Measurements from ENCODE around the gene GAS6.

GAS6 gene

GRCh38 chr13:113816254-113816929 lies 47.5 kb downstream of the GAS6 start:
- Mint-ChIP-seq H3K27ac (peak overlapping the region; percentile 88), H3K9me3 (no peaks in the 10 kb centered on the region), H3K27me3 (no peaks in the 10 kb centered on the region), H3K4me1 (peaks cover 22% of the 10 kb centered on the region), H3K4me3 (peak overlapping the region; percentile 97), H3K36me3 (peaks cover 11% of the 10 kb centered on the region)
- DNase-seq (ENCODE audit: low spot score in 2 of 2) (no peak), ATAC-seq (ENCODE audit: low read depth) (no peak)

- Mint-ChIP-seq H3K36me3 (peaks cover 7% of the 10 kb centered on the region), H3K27me3 (no peaks in the 10 kb centered on the region)
- peak; percentile 50 to 65 for DNase-seq (ENCODE audit: low spot score in 2 of 2)
Measured at GRCh38 chr13:113815151-113816058, 48.5 kb downstream of the GAS6 start.

GRCh38 chr13:113814435-113814821 lies 49.4 kb downstream of the GAS6 start:
- ATAC-seq (ENCODE audit: low read depth) (no peak), DNase-seq (ENCODE audit: low spot score in 2 of 2) (no peak)
- H3K4me3 Mint-ChIP-seq, result no peak overlapping the region
- no peaks in the 10 kb centered on the region for H3K9me3 Mint-ChIP-seq
- H3K36me3 Mint-ChIP-seq, result peaks cover 7% of the 10 kb centered on the region
- no peaks in the 10 kb centered on the region for H3K27me3 Mint-ChIP-seq
- H3K27ac Mint-ChIP-seq, result no peak overlapping the region
- H3K4me1 Mint-ChIP-seq, result peaks cover 22% of the 10 kb centered on the region

More at GRCh38 chr13:113815151-113816058, 48.5 kb downstream of the GAS6 start:
- no peaks in the 10 kb centered on the region for H3K9me3 Mint-ChIP-seq
- peak; percentile 76 for ATAC-seq (ENCODE audit: low read depth)
- H3K4me3 Mint-ChIP-seq, result peak overlapping the region; percentile 97
- H3K27ac Mint-ChIP-seq, result peak overlapping the region; percentile 88
- peaks cover 22% of the 10 kb centered on the region for H3K4me1 Mint-ChIP-seq

- H3K36me3 Mint-ChIP-seq, result peaks cover 7% of the 10 kb centered on the region
- no peaks in the 10 kb centered on the region for H3K27me3 Mint-ChIP-seq
- DNase-seq (ENCODE audit: low spot score in 2 of 2) (no peak), ATAC-seq (ENCODE audit: low read depth) (no peak)
- peaks cover 22% of the 10 kb centered on the region for H3K4me1 Mint-ChIP-seq
- H3K4me3 Mint-ChIP-seq, result no peak overlapping the region
- H3K27ac Mint-ChIP-seq, result no peak overlapping the region
- no peaks in the 10 kb centered on the region for H3K9me3 Mint-ChIP-seq
Measured at GRCh38 chr13:113813749-113814434, 50.0 kb downstream of the GAS6 start.

GRCh38 chr13:113813070-113813748 lies 50.7 kb downstream of the GAS6 start:
- H3K36me3 Mint-ChIP-seq, result peaks cover 7% of the 10 kb centered on the region
- H3K27ac Mint-ChIP-seq, result no peak overlapping the region
- ATAC-seq (ENCODE audit: low read depth), result no peak
- H3K4me3 Mint-ChIP-seq, result no peak overlapping the region
- H3K4me1 Mint-ChIP-seq, result peaks cover 22% of the 10 kb centered on the region
- H3K9me3 Mint-ChIP-seq, result peaks cover 4% of the 10 kb centered on the region
- H3K27me3 Mint-ChIP-seq, result no peaks in the 10 kb centered on the region
- no peak for DNase-seq (ENCODE audit: low spot score in 2 of 2)

GRCh38 chr13:113812178-113813040 lies 51.5 kb downstream of the GAS6 start:
- ATAC-seq (ENCODE audit: low read depth), result no peak
- peaks cover 5% of the 10 kb centered on the region for H3K36me3 Mint-ChIP-seq
- no peak overlapping the region for H3K27ac Mint-ChIP-seq
- peaks cover 7% of the 10 kb centered on the region for H3K9me3 Mint-ChIP-seq
- DNase-seq (ENCODE audit: low spot score in 2 of 2), result no peak
- H3K4me1 Mint-ChIP-seq, result peaks cover 20% of the 10 kb centered on the region
- H3K4me3 Mint-ChIP-seq, result no peak overlapping the region
- no peaks in the 10 kb centered on the region for H3K27me3 Mint-ChIP-seq

- ATAC-seq (ENCODE audit: low read depth) (no peak), DNase-seq (ENCODE audit: low spot score in 2 of 2) (no peak)
- Mint-ChIP-seq H3K27ac (no peak overlapping the region), H3K36me3 (peaks cover 5% of the 10 kb centered on the region), H3K9me3 (peaks cover 7% of the 10 kb centered on the region), H3K4me3 (no peak overlapping the region), H3K27me3 (no peaks in the 10 kb centered on the region), H3K4me1 (peaks cover 13% of the 10 kb centered on the region)
Measured at GRCh38 chr13:113811081-113811928, 52.6 kb downstream of the GAS6 start.

- H3K27ac Mint-ChIP-seq, result no peak overlapping the region
Measured at GRCh38 chr13:113810640-113811039, 53.2 kb downstream of the GAS6 start.

GRCh38 chr13:113809934-113810333 lies 53.9 kb downstream of the GAS6 start:
- no peaks in the 10 kb centered on the region for H3K27me3 Mint-ChIP-seq
- ATAC-seq (ENCODE audit: low read depth) (no peak), DNase-seq (ENCODE audit: low spot score in 2 of 2) (no peak)
- no peak overlapping the region for H3K4me3 Mint-ChIP-seq
- no peak overlapping the region for H3K27ac Mint-ChIP-seq
- H3K4me1 Mint-ChIP-seq, result peaks cover under 1% of the 10 kb centered on the region
- H3K9me3 Mint-ChIP-seq, result peaks cover 7% of the 10 kb centered on the region
- H3K36me3 Mint-ChIP-seq, result no peaks in the 10 kb centered on the region

More at GRCh38 chr13:113810640-113811039, 53.2 kb downstream of the GAS6 start:
- DNase-seq (ENCODE audit: low spot score in 2 of 2) (no peak), ATAC-seq (ENCODE audit: low read depth) (no peak)
- Mint-ChIP-seq H3K9me3 (peaks cover 7% of the 10 kb centered on the region), H3K36me3 (peaks cover 2% of the 10 kb centered on the region), H3K4me1 (peaks cover 7% of the 10 kb centered on the region), H3K27me3 (no peaks in the 10 kb centered on the region), H3K4me3 (no peak overlapping the region)

- no peaks in the 10 kb centered on the region for H3K4me1 Mint-ChIP-seq
- H3K27ac Mint-ChIP-seq, result no peak overlapping the region
- DNase-seq (ENCODE audit: low spot score in 2 of 2), result no peak
- ATAC-seq (ENCODE audit: low read depth), result no peak
- no peak overlapping the region for H3K4me3 Mint-ChIP-seq
- no peaks in the 10 kb centered on the region for H3K36me3 Mint-ChIP-seq
- H3K27me3 Mint-ChIP-seq, result no peaks in the 10 kb centered on the region
- peaks cover 7% of the 10 kb centered on the region for H3K9me3 Mint-ChIP-seq
Measured at GRCh38 chr13:113808058-113808834, 55.6 kb downstream of the GAS6 start.

- DNase-seq (ENCODE audit: low spot score in 2 of 2) (no peak), ATAC-seq (ENCODE audit: low read depth) (no peak)
- no peak overlapping the region for H3K4me3 Mint-ChIP-seq
- H3K27me3 Mint-ChIP-seq, result no peaks in the 10 kb centered on the region
- H3K4me1 Mint-ChIP-seq, result no peaks in the 10 kb centered on the region
- H3K27ac Mint-ChIP-seq, result no peak overlapping the region
- peaks cover 7% of the 10 kb centered on the region for H3K9me3 Mint-ChIP-seq
- no peaks in the 10 kb centered on the region for H3K36me3 Mint-ChIP-seq
Measured at GRCh38 chr13:113806526-113806925, 57.4 kb downstream of the GAS6 start.

GRCh38 chr13:113806104-113806471 lies 57.8 kb downstream of the GAS6 start:
- ATAC-seq (ENCODE audit: low read depth), result no peak
- Mint-ChIP-seq H3K9me3 (peaks cover 7% of the 10 kb centered on the region), H3K4me3 (no peak overlapping the region), H3K36me3 (no peaks in the 10 kb centered on the region), H3K4me1 (no peaks in the 10 kb centered on the region), H3K27ac (no peak overlapping the region), H3K27me3 (no peaks in the 10 kb centered on the region)
- DNase-seq (ENCODE audit: low spot score in 2 of 2), result no peak
